ENCODE measurements around the gene CNTNAP2. TPM values are rescaled to one million over a fixed set of nuclear protein-coding genes. Genes with fewer than 3 reads are reported as not detected.

CNTNAP2 gene
- total and polyA plus RNA-seq, 9 of the 15 experiments (the other 6 are each of a cell fraction or from before 2014, with no cell fraction given): 0.04 to 0.62 (median 0.09) TPM; not detected in 4

- no TSS peak for BruUV-seq (replicated peaks)
- Histone ChIP-seq H3K9ac (ENCODE audit: insufficient read depth in 1 of 2, low read depth in 2 of 2, low read length in 2 of 2) (no peak overlapping the region), H3K9me3 (replicated peaks; ENCODE audit: control insufficient read depth, insufficient read depth, low read depth, low read length) (no peaks in the 10 kb centered on the region), H3K36me3 (ENCODE audit: control insufficient read depth, insufficient read depth, low read length) (no peaks in the 10 kb centered on the region), H4K20me1 (replicated peaks; ENCODE audit: control insufficient read depth, insufficient read depth, low read length) (no peaks in the 10 kb centered on the region), H3K4me1 (replicated peaks in 1 of 2; ENCODE audit: control insufficient read depth in 2 of 2, insufficient read depth in 2 of 2, low read length in 2 of 2) (no peaks in the 10 kb centered on the region), H3K27me3 (ENCODE audit: control insufficient read depth in 2 of 2, insufficient read depth in 2 of 2, low read length in 2 of 2) (no peaks in the 10 kb centered on the region), H3K9me1 (ENCODE audit: control insufficient read depth, insufficient read depth, low read length) (no peaks in the 10 kb centered on the region), H3K27ac (ENCODE audit: extremely low read depth, low read depth, low read length) (no peak overlapping the region), H3K4me2 (ENCODE audit: insufficient read depth, low read length) (no peak overlapping the region), H3K4me3 (no peak overlapping the region), H3K79me2 (ENCODE audit: control insufficient read depth, insufficient read depth, low read length) (no peaks in the 10 kb centered on the region), H2AFZ (ENCODE audit: low read depth, low read length) (no peak overlapping the region)
- TF ChIP-seq RCOR1 (IDR thresholded peaks at IDR 0.05; ENCODE audit: borderline replicate concordance in 1 of 2, low read depth in 2 of 2, low read length in 2 of 2) (no peak), ZNF174 (CRISPR knock-in tag; IDR thresholded peaks at IDR 0.05) (no peak), SMAD1 (IDR thresholded peaks at IDR 0.05; ENCODE audit: low read depth, low read length, partially characterized antibody) (no peak), GATAD2B (IDR thresholded peaks at IDR 0.05; ENCODE audit: borderline replicate concordance) (no peak), NCOR1 (IDR thresholded peaks at IDR 0.05) (no peak), ZNF3 (CRISPR knock-in tag; IDR thresholded peaks at IDR 0.05) (no peak), ZNF24 (IDR thresholded peaks at IDR 0.05) (no peak), SIN3A (IDR thresholded peaks at IDR 0.05; ENCODE audit: borderline replicate concordance in 2 of 2, control insufficient read depth in 1 of 2, low read depth in 2 of 2, low read length in 2 of 2) (no peak), MITF (IDR thresholded peaks at IDR 0.05) (no peak), ZNF584 (CRISPR knock-in tag; IDR thresholded peaks at IDR 0.05; ENCODE audit: low read depth) (no peak), BACH1 (tag; IDR thresholded peaks at IDR 0.05) (no peak), EGR1 (conservative IDR thresholded peaks at IDR 0.05) (no peak), COPS2 (conservative IDR thresholded peaks at IDR 0.05) (no peak), ARID4B (CRISPR knock-in tag; IDR thresholded peaks at IDR 0.05) (no peak), ELK1 (CRISPR knock-in tag; IDR thresholded peaks at IDR 0.05) (no peak), NFRKB (IDR thresholded peaks at IDR 0.05; ENCODE audit: low read depth) (no peak), FOXJ2 (tag; IDR thresholded peaks at IDR 0.05) (no peak), MECOM (CRISPR knock-in tag; IDR thresholded peaks at IDR 0.05) (no peak)
- intact Hi-C loops (cut with micrococcal nuclease): no loop called here
- in situ Hi-C loops (cut with MboI): no loop called here
- CTCF ChIA-PET (ENCODE audit: low intra/inter-chr PET ratio): no interaction called here
- FAIRE-seq: no peak
- POLR2A ChIA-PET: no interaction called here
- WGBS (ENCODE audit: insufficient coverage, low coverage, missing lambda C conversion rate): 0% methylated on average over 1 of the region's 1 CpG
- DNase-seq (ENCODE audit: extremely low read depth in 1 of 4, low spot score in 3 of 4): no peak
- ATAC-seq: no peak
Measured at GRCh38 chr7:147611431-147611830, 1494.8 kb downstream of the CNTNAP2 start.
